Glutamatergic neuron (in vitro differentiated cells): ENCODE results near the gene RAB43. TPM values are rescaled to one million over a fixed set of nuclear protein-coding genes. Genes with fewer than 3 reads are reported as not detected.

ENCODE experiments used
- DNase-seq: peaks from one replicate; pipeline ENCODE4 v3.0.0; 2022
- H3K27ac Mint-ChIP-seq: one replicate; pipeline ENCODE4 v1.8.0; 2020; ENCODE audit warnings: mild to moderate bottlenecking, mixed read lengths, inconsistent platforms; ENCODE audit not compliant: unreplicated experiment
- H3K27me3 Mint-ChIP-seq: one replicate; pipeline ENCODE4 v1.8.0; 2020; ENCODE audit warnings: mild to moderate bottlenecking, moderate library complexity, mixed read lengths, inconsistent platforms; ENCODE audit not compliant: unreplicated experiment
- H3K36me3 Mint-ChIP-seq: one replicate; pipeline ENCODE4 v1.8.0; 2020; ENCODE audit warnings: mild to moderate bottlenecking, mixed read lengths, inconsistent platforms; ENCODE audit not compliant: unreplicated experiment
- H3K4me1 Mint-ChIP-seq: one replicate; pipeline ENCODE4 v1.8.0; 2020; ENCODE audit warnings: mild to moderate bottlenecking, low read depth, mixed read lengths, inconsistent platforms; ENCODE audit not compliant: unreplicated experiment
- H3K4me3 Mint-ChIP-seq: one replicate; pipeline ENCODE4 v1.8.0; 2020; ENCODE audit warnings: mild to moderate bottlenecking, mixed read lengths, inconsistent platforms; ENCODE audit not compliant: unreplicated experiment
- H3K9me3 Mint-ChIP-seq: one replicate; pipeline ENCODE4 v1.8.0; 2020; ENCODE audit warnings: mild to moderate bottlenecking, moderate library complexity, mixed read lengths, inconsistent platforms; ENCODE audit not compliant: unreplicated experiment
- CTCF ChIP-seq: fragments of 200-600 bp; sonication (generic); IDR thresholded peaks from one replicate; pipeline ENCODE4 v1.5.0; 2021; ENCODE audit not compliant: partially characterized antibody, unreplicated experiment
- total RNA-seq: library from RNA; stranded (reverse); fragmentation: NEBNext Ultra II Directional; extraction: Animal tissue kit (Norgen Biotek cat#: 25700); gene quantifications from one replicate; pipeline ENCODE4 v1.2.1, GENCODE V29; 2021; ENCODE audit not compliant: unreplicated experiment

The RAB43 gene
- total RNA-seq, 1 donor from 2014 or later, result 2.3 TPM

DNA sequence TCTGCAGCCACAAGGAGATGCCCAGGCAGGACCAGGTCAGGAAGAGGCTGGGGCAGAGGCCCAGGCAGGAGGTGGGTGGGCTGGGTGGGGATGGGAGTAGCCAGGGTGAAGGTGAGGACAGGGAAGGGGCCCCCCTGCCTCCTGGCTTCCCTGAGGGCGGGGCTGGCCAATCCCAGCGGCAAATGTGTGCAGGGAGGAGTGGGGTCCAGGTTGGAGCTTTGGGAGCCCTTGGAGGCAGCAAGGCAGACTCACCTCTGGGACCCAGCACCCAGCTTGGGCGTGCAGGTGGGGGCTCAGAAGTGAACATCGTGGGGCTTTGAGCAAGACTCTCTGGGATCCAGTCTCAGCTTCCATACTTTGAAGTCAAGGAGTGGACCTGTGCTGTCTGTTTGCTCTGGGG, 35.8 kb downstream of the RAB43 start:
- Mint-ChIP-seq H3K27ac (no peak overlapping the region), H3K9me3 (no peaks in the 10 kb centered on the region), H3K36me3 (no peaks in the 10 kb centered on the region), H3K27me3 (peaks cover 2% of the 10 kb centered on the region), H3K4me1 (no peaks in the 10 kb centered on the region), H3K4me3 (no peak overlapping the region)
- no peak for DNase-seq
- no peak for TF ChIP-seq CTCF

GRCh38 chr3:129085165-129085715, 36.4 kb downstream of the RAB43 start:
- TF ChIP-seq CTCF, result no peak
- no peak overlapping the region for H3K4me3 Mint-ChIP-seq
- no peak for DNase-seq
- no peaks in the 10 kb centered on the region for H3K36me3 Mint-ChIP-seq
- H3K4me1 Mint-ChIP-seq, result no peaks in the 10 kb centered on the region
- no peak overlapping the region for H3K27ac Mint-ChIP-seq
- no peaks in the 10 kb centered on the region for H3K9me3 Mint-ChIP-seq
- peaks cover 2% of the 10 kb centered on the region for H3K27me3 Mint-ChIP-seq

- Mint-ChIP-seq H3K27ac (no peak overlapping the region), H3K4me1 (no peaks in the 10 kb centered on the region), H3K9me3 (peaks cover 1% of the 10 kb centered on the region), H3K4me3 (no peak overlapping the region), H3K36me3 (no peaks in the 10 kb centered on the region), H3K27me3 (peaks cover 2% of the 10 kb centered on the region)
- no peak for TF ChIP-seq CTCF
- DNase-seq, result no peak
Measured at GRCh38 chr3:129084501-129084900, 37.1 kb downstream of the RAB43 start.

DNA sequence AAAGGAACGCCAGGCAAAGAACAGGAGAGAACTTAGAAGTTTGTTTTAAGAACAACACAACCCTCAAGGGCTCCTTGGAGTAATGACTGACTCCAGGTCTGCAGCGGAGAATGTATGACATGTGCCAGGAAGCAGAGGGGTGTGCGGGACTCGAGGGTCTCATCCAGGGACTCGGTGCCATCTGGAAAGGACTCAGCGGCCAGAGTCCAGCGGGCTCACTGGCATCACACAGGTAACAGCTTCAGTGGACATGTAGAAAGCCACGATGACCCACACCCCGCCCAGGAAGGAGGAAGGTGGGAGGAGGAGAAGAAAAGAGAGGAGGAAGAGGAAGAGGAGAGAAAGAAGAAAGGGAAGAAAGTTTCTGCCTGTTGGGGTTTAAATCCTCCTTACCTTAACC, 39.6 kb downstream of the RAB43 start:
- H3K27ac Mint-ChIP-seq, result no peak overlapping the region
- no peaks in the 10 kb centered on the region for H3K4me1 Mint-ChIP-seq
- no peak for TF ChIP-seq CTCF
- no peak overlapping the region for H3K4me3 Mint-ChIP-seq
- peaks cover 2% of the 10 kb centered on the region for H3K27me3 Mint-ChIP-seq
- H3K36me3 Mint-ChIP-seq, result no peaks in the 10 kb centered on the region
- peaks cover 4% of the 10 kb centered on the region for H3K9me3 Mint-ChIP-seq
- no peak for DNase-seq

GRCh38 chr3:129081503-129081902, 40.1 kb downstream of the RAB43 start:
- H3K4me1 Mint-ChIP-seq, result no peaks in the 10 kb centered on the region
- no peak overlapping the region for H3K27ac Mint-ChIP-seq
- no peak for TF ChIP-seq CTCF
- H3K36me3 Mint-ChIP-seq, result no peaks in the 10 kb centered on the region
- no peak for DNase-seq
- H3K9me3 Mint-ChIP-seq, result peaks cover 4% of the 10 kb centered on the region
- no peak overlapping the region for H3K4me3 Mint-ChIP-seq
- H3K27me3 Mint-ChIP-seq, result peaks cover 2% of the 10 kb centered on the region
